ENCODE results near the gene COX4I2.
"Not testable (repeated sequence)": the region's sequence is repeated elsewhere in the genome, so short reads cannot be mapped to it uniquely, and the experiment has no call there.

COX4I2 gene

GRCh38 chr20:31606804-31607639 is 30.7 kb upstream of the COX4I2 start:
- DNase-seq (ENCODE audit: extremely low spot score): no peak
- ChIA-PET CTCF (interaction anchor here (1.0 to 2.3 kb wide), 3 partner anchors 27 to 44 kb away, joined by 3 to 9 read pairs (median 3); no protein-coding TSS in a partner anchor), POLR2A (interaction anchor here (0.8 to 12.0 kb wide), 5 partner anchors 14 to 117 kb away, joined by 4 to 260 read pairs (median 5); no protein-coding TSS in a partner anchor)
- TF ChIP-seq PKNOX1 (IDR thresholded peaks at IDR 0.05) (0 out of 2 replicates have a peak, but pooled peaks have one; percentile 26), ZNF384 (IDR thresholded peaks at IDR 0.05) (no peak), ELF4 (IDR thresholded peaks at IDR 0.05) (no peak)

GRCh38 chr20:31607640-31608250 is 30.0 kb upstream of the COX4I2 start:
- POLR2A ChIA-PET: interaction anchor here (0.5 to 12.0 kb wide), 6 partner anchors 12 to 116 kb away, joined by 3 to 260 read pairs (median 4); no protein-coding TSS in a partner anchor
- DNase-seq (ENCODE audit: extremely low spot score): no peak
- TF ChIP-seq SUZ12 (IDR thresholded peaks at IDR 0.05) (no peak), FOXK2 (IDR thresholded peaks at IDR 0.05) (no peak), SP1 (IDR thresholded peaks at IDR 0.05) (no peak), BHLHE40 (IDR thresholded peaks at IDR 0.05; ENCODE audit: borderline replicate concordance) (no peak), LEF1 (IDR thresholded peaks at IDR 0.05; ENCODE audit: borderline replicate concordance) (no peak), CTBP1 (IDR thresholded peaks at IDR 0.05; ENCODE audit: borderline replicate concordance) (no peak), ZNF384 (IDR thresholded peaks at IDR 0.05) (no peak), HDGF (IDR thresholded peaks at IDR 0.05; ENCODE audit: borderline replicate concordance) (no peak), FOXM1 (IDR thresholded peaks at IDR 0.05; ENCODE audit: borderline replicate concordance) (no peak), FOXA1 (IDR thresholded peaks at IDR 0.05) (no peak), ELF4 (IDR thresholded peaks at IDR 0.05) (no peak), ARNT (IDR thresholded peaks at IDR 0.05) (no peak), L3MBTL2 (conservative IDR thresholded peaks at IDR 0.05) (no peak), NFRKB (IDR thresholded peaks at IDR 0.05) (no peak)

DNA sequence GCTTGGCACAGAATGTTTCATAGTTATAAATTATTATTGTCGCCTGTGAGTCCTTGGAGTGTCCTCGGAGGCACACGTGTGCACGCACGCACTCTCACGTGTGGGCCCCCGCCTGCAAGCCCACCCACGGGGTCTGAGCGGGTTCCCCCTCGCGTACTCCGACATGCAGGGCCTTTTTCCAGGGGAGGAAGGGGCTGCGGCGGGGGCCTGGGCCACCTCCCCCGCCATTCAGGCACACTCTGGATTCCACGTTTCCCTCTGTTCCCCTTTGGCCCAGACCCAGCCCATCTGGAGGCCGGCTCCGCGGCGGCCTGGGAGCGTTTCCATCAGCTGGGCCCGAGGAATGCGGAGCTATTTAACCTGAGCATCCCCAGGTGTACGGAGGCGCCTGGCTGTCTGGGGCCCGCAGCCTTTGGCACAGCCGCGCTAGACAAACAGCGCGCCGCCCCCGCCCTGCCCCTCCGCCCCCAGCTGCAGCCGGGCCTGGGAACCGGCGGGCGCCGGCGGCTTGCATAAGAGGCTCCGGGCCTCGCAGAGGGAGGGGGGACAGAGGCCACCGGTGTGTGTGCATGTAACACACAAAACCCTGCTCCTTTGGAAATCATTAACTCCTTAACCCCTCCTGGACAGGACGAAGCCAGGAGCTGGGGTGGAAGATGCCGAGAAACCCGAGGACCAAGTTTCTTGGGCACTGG is 29.3 kb upstream of the COX4I2 start:
- CTCF ChIA-PET: interaction anchor here (0.6 to 2.3 kb wide), 6 partner anchors 16 to 53 kb away, joined by 3 to 9 read pairs (median 5); no protein-coding TSS in a partner anchor
- POLR2A ChIA-PET: interaction anchor here (0.5 to 12.0 kb wide), 3 partner anchors 12 to 45 kb away, joined by 3 to 260 read pairs (median 3); no protein-coding TSS in a partner anchor
- no peak for DNase-seq (ENCODE audit: extremely low spot score)
- TF ChIP-seq L3MBTL2 (conservative IDR thresholded peaks at IDR 0.05) (0 out of 2 replicates have a peak, but pooled peaks have one; percentile 38), ARNT (IDR thresholded peaks at IDR 0.05) (no peak)

More at GRCh38 chr20:31607640-31608250, 30.0 kb upstream of the COX4I2 start:
- CTCF ChIA-PET: interaction anchor here (0.6 to 2.3 kb wide), 7 partner anchors 15 to 54 kb away, joined by 3 to 9 read pairs (median 5); no protein-coding TSS in a partner anchor

GRCh38 chr20:31612271-31612640 is 25.5 kb upstream of the COX4I2 start:
- CTCF ChIA-PET: interaction anchor here (0.6 to 4.5 kb wide), 26 partner anchors 9 to 159 kb away, joined by 3 to 119 read pairs (median 6); partner anchors contain the start of gene BCL2L1
- DNase-seq (ENCODE audit: extremely low spot score): not testable (repeated sequence)
- POLR2A ChIA-PET: interaction anchor here (0.8 to 12.0 kb wide), 7 partner anchors 8 to 58 kb away, joined by 3 to 260 read pairs (median 5); partner anchors contain the start of gene ID1

GRCh38 chr20:31615416-31615815 is 22.3 kb upstream of the COX4I2 start:
- no peak for DNase-seq (ENCODE audit: extremely low spot score)
- TF ChIP-seq HDGF (IDR thresholded peaks at IDR 0.05; ENCODE audit: borderline replicate concordance): no peak
- no peak for TF ChIP-seq LEF1 (IDR thresholded peaks at IDR 0.05; ENCODE audit: borderline replicate concordance)
- TF ChIP-seq CTBP1 (IDR thresholded peaks at IDR 0.05; ENCODE audit: borderline replicate concordance): no peak
- TF ChIP-seq PKNOX1 (IDR thresholded peaks at IDR 0.05): no peak
- no peak for TF ChIP-seq FOXK2 (IDR thresholded peaks at IDR 0.05)
- no peak for TF ChIP-seq SUZ12 (IDR thresholded peaks at IDR 0.05)
- no peak for TF ChIP-seq TARDBP (IDR thresholded peaks at IDR 0.05)
- TF ChIP-seq NFRKB (IDR thresholded peaks at IDR 0.05): no peak
- no peak for TF ChIP-seq ELF4 (IDR thresholded peaks at IDR 0.05)
- TF ChIP-seq FOXA1 (IDR thresholded peaks at IDR 0.05): no peak
- no peak for TF ChIP-seq BHLHE40 (IDR thresholded peaks at IDR 0.05; ENCODE audit: borderline replicate concordance)
- TF ChIP-seq ZNF384 (IDR thresholded peaks at IDR 0.05): no peak
- no peak for TF ChIP-seq L3MBTL2 (conservative IDR thresholded peaks at IDR 0.05)
- TF ChIP-seq SP1 (IDR thresholded peaks at IDR 0.05): no peak
- TF ChIP-seq ARNT (IDR thresholded peaks at IDR 0.05): no peak
- no peak for TF ChIP-seq FOXM1 (IDR thresholded peaks at IDR 0.05; ENCODE audit: borderline replicate concordance)
- ChIA-PET POLR2A (no interaction called here), CTCF (no interaction called here)

- TF ChIP-seq CTBP1 (IDR thresholded peaks at IDR 0.05; ENCODE audit: borderline replicate concordance): no peak
- no peak for TF ChIP-seq HDGF (IDR thresholded peaks at IDR 0.05; ENCODE audit: borderline replicate concordance)
- no peak for TF ChIP-seq SUZ12 (IDR thresholded peaks at IDR 0.05)
- no peak for TF ChIP-seq FOXM1 (IDR thresholded peaks at IDR 0.05; ENCODE audit: borderline replicate concordance)
- no peak for TF ChIP-seq BHLHE40 (IDR thresholded peaks at IDR 0.05; ENCODE audit: borderline replicate concordance)
- TF ChIP-seq LEF1 (IDR thresholded peaks at IDR 0.05; ENCODE audit: borderline replicate concordance): no peak
- TF ChIP-seq SP1 (IDR thresholded peaks at IDR 0.05): no peak
- no peak for TF ChIP-seq FOXK2 (IDR thresholded peaks at IDR 0.05)
- no peak for TF ChIP-seq ELF4 (IDR thresholded peaks at IDR 0.05)
- TF ChIP-seq ARNT (IDR thresholded peaks at IDR 0.05): no peak
- no peak for TF ChIP-seq PKNOX1 (IDR thresholded peaks at IDR 0.05)
- no peak for TF ChIP-seq TARDBP (IDR thresholded peaks at IDR 0.05)
- no peak for TF ChIP-seq L3MBTL2 (conservative IDR thresholded peaks at IDR 0.05)
- no peak for TF ChIP-seq FOXA1 (IDR thresholded peaks at IDR 0.05)
- TF ChIP-seq NFRKB (IDR thresholded peaks at IDR 0.05): no peak
- TF ChIP-seq ZNF384 (IDR thresholded peaks at IDR 0.05): no peak
- no peak for DNase-seq (ENCODE audit: extremely low spot score)
- ChIA-PET CTCF (interaction anchor here (1.2 kb wide), 1 partner anchor 55 kb away, joined by 5 read pairs; no protein-coding TSS in a partner anchor), POLR2A (no interaction called here)
Measured at GRCh38 chr20:31617432-31618104, 20.1 kb upstream of the COX4I2 start.
